Activated naive CD4-positive, alpha-beta T cell (primary cell): ENCODE data around the gene ARHGAP18.

Source experiments
- DNase-seq, 4 experiments: peaks; one replicate each; lab custom pipeline; 2025; lab: John Stamatoyannopoulos, UW

ARHGAP18 gene

GRCh38 chr6:129692467-129692866, 17.5 kb downstream of the ARHGAP18 start:
- DNase-seq: no peak

DNA sequence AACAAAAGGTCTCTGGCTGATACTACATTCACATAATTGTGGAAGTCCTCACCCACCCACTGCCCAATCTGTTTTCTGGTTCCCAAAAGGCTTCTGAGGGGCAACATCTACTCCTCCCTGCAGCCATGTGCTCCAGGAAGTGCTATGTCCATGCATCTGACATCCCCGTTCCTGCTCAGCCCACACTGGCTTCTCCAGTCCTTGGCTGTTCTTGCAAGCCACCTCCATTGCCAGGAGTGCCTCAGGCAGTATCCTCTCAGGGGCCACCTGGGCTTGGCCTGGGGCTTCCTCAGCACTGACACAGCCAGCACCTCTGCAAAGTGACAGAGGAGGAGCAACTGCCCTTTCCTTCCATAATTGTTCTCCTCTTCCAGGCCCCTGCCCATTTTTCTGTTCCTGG, 18.3 kb downstream of the ARHGAP18 start:
- DNase-seq: no peak

DNA sequence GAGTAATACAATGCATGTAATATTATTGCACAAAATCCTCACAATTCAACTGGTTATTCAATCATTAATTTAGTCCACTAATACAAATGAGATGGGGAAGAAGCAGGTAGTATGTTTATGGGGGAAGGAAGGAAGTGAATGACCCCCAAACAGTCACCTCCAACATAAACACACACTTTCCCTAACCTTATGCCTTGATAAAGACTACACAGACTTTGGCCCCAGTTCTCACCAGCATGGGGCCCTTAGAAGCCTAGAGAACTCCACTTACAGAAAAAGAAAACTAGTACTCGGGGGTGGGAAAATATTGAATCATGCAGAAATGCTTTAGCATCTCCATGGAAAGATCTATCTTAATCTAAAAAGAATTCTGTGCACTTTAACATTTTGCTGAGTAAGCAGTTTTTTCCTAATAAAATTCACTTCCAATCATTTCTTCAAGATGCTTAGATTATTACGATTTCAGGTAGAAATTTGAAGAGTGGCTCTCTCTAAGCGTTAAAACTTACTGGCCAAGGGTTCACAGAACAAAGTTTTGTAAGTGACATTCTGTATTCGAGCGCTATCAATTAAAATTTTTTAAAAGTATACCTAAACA, 18.8 kb downstream of the ARHGAP18 start:
- DNase-seq: no peak

DNA sequence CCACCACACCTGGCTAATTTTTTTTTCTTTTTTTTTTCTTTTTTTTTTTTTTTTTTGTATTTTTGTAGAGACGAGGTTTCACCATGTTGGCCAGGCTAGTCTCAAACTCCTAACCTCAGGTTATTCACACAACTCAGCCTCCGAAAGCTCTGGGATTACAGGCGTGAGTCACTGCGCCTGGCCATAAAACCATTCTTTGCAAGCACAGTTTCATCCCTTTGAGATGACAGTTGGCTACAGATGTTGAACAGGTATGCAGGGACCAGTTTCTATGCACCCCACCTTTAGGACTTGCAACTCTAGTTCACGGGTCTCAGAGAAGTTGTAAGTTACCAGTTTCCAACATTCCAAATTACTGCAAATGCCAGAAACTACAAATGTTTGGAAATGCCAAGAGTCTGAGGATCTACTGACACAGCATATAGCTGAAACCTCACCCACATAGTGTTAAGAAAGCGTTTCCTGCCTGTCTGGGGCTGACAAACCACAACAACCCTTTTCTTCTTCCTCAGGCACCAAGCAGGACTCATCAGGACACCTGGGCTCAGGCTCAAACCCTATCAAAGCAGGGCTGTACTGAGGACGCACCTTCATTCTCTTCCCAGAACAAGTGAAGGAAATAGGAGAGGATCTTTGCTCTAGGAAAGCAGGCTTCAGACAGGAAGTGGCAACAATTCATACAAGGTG, 22.9 kb downstream of the ARHGAP18 start:
- DNase-seq: peak in 1 of 4 experiments; percentile 12

- DNase-seq: no peak
Observed at GRCh38 chr6:129685662-129686031, 24.3 kb downstream of the ARHGAP18 start.

- DNase-seq: no peak
Observed at GRCh38 chr6:129684903-129685661, 24.9 kb downstream of the ARHGAP18 start.

GRCh38 chr6:129684323-129684884, 25.6 kb downstream of the ARHGAP18 start:
- no peak for DNase-seq

DNA sequence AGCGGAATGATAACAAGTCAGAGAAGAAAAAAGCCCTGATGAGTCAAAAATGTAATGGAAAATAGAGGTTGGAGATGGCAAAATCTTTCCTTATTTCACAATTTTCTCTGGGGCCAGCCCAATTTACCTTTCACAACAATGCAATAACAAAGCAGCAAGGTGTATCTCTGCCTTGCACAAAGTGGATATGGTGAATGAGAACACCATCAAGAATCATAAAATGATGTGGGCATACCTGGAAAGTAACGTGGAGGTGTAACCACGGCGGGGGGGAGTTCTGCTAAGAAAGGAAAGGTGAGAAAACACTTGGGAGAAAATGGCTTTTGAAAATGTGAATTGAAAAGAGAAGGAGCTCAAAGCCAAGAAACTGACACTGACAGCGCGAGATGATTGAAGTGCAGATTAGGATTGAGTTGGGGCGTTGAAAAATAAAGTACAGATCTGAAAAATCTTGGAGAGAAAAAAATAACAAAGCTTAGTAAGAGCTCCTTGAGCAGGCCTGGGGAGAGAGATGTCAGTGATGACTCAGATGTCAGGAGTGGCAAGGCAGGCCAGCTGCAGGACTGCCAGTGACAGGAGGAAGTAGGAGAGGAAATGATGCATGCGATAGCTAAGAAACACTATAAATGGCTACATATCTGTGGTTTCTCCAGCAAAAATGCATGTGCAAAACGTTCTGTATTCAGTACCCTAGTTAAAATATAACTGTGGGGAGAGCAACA, 26.2 kb downstream of the ARHGAP18 start:
- DNase-seq: peak in 2 of 4 experiments; percentile 30 to 37

GRCh38 chr6:129681913-129682205, 28.1 kb downstream of the ARHGAP18 start:
- DNase-seq: no peak

DNA sequence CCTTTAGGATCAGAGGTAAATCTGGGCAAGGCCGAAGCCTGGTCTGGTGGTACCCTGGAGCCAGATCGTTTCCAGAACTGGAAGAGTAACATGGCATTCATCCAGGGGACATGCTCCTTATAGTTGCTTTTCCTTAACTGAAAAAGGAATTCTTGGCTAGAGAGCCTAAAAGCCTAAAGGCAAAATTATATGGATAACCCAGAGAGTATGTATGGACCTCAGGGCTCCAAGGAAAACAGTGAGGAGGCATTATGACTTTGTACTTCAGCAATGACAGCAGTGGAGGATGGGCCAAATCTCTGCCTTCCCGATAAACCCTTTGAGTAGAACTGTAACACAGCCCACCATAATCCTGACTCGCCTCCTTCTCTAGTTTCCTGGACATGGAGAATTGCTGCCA, 29.3 kb downstream of the ARHGAP18 start:
- no peak for DNase-seq

- no peak for DNase-seq
Observed at GRCh38 chr6:129679758-129680157, 30.2 kb downstream of the ARHGAP18 start.

GRCh38 chr6:129679275-129679674, 30.7 kb downstream of the ARHGAP18 start:
- DNase-seq: no peak

- DNase-seq: no peak
Observed at GRCh38 chr6:129678463-129678862, 31.5 kb downstream of the ARHGAP18 start.

DNA sequence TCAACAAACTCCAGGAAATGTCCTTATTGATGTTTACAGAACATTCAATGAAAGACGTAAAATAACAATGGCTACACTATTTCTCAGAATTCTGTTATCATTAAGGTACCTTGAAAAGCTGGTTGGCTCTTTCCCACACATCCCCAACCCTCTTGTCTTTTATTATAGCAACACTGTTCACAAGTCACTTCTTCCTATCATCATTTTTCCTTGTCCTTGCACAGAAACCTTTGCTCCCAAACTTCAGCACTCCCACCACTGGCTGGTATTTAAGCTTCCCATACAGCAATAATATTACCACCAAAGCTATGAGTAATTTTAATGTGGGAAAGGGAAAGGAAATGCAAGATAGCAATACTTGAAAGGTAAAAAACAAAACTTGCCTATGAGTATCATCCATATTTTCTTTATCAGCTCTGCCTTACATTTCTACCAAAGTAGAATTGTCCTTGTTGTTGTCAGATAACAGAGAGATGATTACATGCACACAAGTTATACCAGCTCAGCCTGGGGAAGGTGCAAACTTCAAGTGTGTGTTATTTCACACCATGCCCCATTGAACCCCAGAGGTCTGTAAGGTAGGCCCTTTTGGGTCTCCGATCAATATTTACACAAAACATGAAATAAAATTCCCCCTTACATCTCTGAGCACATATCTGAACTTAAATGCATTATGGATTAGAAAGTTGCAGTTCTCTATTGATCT, 32.2 kb downstream of the ARHGAP18 start:
- DNase-seq: no peak

DNA sequence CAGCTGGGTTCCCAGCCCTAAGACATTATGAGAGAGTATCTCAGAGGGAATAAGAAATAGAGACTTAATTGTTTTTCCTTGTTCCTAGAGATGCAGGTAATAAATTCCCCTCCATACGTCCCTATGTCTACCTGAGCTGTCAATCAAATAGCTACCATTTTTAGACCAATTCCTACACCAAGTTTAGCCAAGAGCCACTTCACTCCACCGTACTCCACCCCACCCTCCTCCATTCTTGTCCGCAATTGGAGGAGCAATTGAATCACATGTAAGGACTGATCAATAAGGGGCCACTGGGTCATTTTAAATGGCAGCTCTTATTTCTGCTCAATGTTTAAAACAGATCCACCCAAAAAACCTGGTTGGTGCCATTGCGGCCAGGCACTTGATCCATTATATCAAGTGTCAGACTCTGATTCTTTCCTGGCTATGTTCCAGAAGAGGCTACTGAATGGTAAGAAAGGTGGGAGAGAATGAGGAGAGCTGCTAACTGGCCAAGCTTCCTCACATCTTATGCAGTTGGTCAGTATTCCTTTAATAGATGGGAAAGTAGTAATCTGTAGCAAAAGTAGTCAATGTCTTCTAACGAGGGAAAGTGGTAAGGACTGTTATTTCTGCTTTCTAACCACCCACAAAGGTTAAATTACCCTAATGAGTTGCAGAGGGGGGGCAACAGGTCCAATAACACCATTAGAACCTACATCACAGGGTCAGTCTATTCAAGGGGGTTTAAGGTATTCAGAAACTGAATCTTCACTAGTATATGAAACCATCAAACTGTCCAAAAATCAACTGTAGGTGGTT, 34.1 kb downstream of the ARHGAP18 start:
- no peak for DNase-seq

GRCh38 chr6:129673748-129674147, 36.2 kb downstream of the ARHGAP18 start:
- no peak for DNase-seq

DNA sequence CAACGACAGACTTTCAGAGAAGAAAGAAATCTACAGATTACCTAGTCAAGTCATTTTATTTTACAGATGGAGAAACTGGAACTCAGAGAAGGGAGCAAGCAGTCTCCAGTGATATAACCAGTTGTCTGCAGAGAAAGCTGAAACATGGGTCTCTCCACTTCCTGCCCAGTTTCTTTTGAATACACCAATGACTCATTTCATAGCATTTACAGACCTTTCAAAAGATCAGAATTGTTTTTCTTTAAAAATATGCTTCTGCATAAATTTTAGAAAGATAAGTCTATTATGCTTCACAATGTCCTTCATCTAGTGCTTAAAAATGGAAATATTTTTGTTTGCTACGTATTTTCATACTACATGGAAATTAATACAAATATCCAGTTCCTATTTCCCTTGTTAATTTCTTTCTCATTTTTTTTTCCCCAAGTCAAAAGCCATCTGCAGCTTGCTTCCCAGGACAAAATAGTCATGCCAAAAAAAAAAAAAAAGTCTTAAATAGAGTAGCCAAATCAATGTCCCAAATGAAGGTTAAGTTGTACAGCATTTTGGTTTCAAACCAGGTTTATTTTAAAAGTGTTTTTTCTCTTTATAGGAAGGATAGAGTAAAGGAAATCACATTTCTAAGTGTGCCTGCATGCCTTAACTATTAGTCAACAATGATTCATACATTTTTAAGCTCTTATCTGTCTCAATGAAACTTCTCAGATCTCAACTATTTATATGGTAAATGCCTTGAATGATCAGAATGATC, 36.9 kb downstream of the ARHGAP18 start:
- DNase-seq: no peak

GRCh38 chr6:129672341-129672682, 37.7 kb downstream of the ARHGAP18 start:
- no peak for DNase-seq

- peak in 1 of 4 experiments; percentile 15 for DNase-seq
Observed at GRCh38 chr6:129671442-129672340, 38.3 kb downstream of the ARHGAP18 start.
